ENCODE data around the gene IPO4. TPM values are rescaled to one million over a fixed set of nuclear protein-coding genes. Genes with fewer than 3 reads are reported as not detected.
"Not testable (repeated sequence)": the region's sequence is repeated elsewhere in the genome, so short reads cannot be mapped to it uniquely, and the experiment has no call there.

IPO4 gene
- polyA plus RNA-seq, 5 donors: 20.2 to 37.0 (median 24.5) TPM

DNA sequence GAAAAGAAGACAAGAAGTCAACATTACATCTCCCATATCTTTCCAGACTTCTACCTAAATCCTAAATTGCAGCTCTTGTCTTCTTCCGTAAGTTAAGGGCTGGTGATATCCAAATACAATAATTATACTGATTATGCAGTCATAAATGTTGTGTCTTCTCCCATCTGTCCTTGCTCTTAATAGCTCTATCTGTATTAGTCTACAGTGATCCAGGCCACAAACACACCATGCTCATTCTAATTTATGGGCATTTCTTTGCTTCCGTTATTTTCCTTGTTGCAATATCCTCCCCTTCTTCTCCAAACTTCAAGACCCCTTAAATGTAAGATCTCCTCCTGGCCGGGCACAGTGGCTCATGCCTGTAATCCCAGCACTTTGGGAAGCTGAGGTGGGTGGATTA, 30.9 kb upstream of the IPO4 start:
- no peak for DNase-seq

DNA sequence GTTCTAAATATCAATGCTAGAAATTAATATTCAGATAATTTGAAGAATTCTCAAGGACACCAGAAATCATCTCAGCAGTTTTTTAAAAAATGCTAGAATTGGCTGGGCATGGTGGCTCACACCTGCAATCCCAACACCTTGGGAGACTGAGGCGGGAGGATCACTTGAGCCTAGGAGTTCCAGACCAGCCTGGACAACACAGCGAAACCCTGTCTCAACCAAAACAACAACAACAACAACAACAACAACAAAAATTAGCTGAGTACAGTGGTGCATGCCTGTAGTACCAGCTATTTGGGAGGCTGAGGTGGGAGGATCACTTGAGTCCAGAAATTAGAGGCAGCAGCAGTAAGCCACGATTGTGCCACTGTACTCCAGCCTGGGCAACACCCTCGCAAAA, 30.5 kb upstream of the IPO4 start:
- no peak for DNase-seq

- not testable (repeated sequence) for DNase-seq
These were observed 28.3 kb upstream of the IPO4 start for GRCh38 chr14:24216876-24217275.

DNA sequence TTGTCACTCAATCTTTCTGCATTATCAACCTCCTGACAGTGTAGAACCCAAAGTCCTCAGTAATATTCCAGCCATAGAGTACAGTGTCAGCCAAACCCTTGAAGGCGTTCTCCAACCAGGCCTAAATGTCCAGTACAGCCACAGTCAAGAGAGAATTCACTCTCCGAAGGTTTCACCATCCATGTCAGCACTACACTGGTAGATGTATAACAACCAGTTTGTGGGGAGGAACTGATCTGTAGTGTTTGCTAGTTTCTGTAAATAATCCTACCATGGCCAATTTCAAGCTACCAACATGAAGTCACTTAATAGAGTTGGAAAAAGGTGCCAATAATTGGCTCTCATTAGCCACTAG, 27.7 kb upstream of the IPO4 start:
- no peak for DNase-seq

DNA sequence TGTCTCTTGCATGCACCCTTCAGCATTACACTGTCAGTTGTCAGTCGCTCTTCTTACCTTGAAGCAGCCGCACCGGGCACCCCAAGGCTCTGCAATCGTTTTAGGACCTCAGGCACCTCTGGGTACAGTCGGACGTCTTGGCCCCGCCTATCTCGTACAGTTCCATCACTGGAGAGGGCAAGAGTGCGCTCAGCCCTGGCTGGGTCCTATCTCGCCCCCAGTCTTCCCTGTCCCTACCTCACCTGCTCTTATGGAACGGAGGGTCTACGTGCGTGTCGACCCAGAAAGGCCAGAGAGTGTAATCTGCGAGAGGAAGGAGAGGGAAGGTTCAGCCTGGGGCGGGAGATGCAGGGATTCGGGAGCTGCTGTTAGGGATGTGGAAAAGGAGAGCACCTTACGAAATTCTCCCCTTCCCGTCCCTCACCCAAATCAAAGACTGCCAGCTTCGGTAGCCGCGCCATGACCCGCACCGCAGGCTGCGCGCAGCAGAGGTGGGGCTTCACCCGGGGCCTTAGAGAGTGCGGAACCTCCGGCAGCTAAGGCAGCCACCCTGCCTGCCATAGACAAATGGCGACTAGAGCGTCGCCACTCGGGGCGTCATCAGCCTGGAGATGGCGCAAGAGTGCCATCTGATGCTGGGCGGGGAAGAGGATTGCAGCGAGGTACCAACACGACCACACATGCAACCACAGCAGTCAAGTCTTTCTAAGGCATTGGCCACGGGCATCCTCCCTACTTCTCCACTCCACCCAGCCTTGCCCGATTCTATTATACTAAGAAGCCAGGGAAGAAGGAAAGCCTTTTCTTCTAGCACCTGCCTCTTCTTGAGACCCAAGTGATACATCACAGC, 27.1 kb upstream of the IPO4 start, which contains the start of gene MDP1:
Gene MDP1 (minus strand): TSS at position 572 of the 850 bp plus-strand sequence. CDS start 111 bp downstream, at position 461.
- peak; percentile 86 to 88 for DNase-seq

- no peak for DNase-seq
These were observed 25.4 kb upstream of the IPO4 start for GRCh38 chr14:24213866-24214662.

DNA sequence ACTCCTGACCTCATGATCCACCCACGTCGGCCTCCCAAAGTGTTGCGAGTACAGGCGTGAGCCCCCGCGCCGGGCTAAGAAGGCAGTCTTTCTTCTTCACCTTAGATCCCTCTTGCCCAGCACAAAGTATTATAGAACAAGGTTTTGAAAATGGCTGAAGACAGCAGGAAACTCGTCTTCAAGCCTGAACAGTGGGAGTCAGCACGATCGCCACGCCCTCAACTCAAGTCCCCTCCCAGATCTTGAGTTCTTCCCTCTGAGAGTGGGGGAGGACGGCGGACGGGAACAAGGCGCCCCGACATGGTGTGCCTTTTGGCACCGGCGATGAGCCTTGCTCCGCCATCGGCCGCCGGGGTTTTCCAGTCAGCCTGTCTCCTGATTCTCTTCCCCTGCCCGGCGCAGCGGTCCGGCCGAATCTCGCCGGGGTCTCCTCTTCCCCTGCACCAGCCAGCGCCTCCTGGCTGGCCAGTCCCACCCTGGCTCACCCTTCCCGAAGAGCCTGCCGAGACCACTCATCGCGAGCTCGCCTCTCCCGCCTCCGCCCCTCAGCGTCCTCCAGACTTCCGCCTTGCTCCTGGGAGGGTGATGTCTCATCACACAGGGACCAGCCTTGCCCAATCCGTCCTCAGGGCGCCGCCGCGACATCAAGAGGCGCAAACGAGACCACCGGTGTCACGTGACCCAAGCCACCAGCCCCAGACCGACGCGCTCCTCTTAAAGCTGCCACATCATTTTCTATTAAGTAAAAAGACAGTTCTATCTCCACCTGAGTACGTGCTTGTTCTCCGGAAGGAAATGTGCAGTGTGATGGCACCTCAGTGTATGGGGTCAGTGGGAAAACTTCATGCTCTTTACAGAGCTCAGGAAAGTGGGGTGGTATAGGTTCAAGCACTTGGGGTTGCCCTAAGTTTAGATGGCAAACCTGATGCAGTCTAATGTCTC, 24.6 kb upstream of the IPO4 start, which contains the start of gene CHMP4A:
Gene CHMP4A (minus strand): TSS at position 565 of the 942 bp plus-strand sequence. CDS start 49 bp downstream, at position 516.
- DNase-seq: peak; percentile 95 to 96

DNA sequence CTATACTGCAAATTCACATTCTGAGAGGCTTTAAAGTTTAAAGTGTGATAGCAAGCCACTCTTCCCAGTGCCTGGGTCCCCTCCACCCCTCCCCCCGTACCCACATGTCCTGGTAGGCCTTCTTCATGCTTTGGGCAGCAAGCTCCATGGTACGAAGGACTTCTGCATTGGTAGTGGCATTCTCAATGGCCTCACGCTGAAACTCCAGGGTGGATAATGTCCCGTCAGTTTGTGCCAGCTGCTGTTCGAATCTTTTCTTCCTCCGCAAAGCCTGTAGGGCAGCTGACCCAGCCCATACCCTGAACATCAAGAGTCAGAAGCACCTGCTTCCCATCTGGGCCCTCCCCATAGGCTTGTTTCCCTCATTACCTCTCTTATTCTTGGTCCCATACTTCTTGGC, 22.7 kb upstream of the IPO4 start:
- no peak for DNase-seq

- DNase-seq: no peak
These were observed 19.0 kb upstream of the IPO4 start for GRCh38 chr14:24207625-24208024.

GRCh38 chr14:24207104-24207551, 18.5 kb upstream of the IPO4 start:
- DNase-seq: no peak

DNA sequence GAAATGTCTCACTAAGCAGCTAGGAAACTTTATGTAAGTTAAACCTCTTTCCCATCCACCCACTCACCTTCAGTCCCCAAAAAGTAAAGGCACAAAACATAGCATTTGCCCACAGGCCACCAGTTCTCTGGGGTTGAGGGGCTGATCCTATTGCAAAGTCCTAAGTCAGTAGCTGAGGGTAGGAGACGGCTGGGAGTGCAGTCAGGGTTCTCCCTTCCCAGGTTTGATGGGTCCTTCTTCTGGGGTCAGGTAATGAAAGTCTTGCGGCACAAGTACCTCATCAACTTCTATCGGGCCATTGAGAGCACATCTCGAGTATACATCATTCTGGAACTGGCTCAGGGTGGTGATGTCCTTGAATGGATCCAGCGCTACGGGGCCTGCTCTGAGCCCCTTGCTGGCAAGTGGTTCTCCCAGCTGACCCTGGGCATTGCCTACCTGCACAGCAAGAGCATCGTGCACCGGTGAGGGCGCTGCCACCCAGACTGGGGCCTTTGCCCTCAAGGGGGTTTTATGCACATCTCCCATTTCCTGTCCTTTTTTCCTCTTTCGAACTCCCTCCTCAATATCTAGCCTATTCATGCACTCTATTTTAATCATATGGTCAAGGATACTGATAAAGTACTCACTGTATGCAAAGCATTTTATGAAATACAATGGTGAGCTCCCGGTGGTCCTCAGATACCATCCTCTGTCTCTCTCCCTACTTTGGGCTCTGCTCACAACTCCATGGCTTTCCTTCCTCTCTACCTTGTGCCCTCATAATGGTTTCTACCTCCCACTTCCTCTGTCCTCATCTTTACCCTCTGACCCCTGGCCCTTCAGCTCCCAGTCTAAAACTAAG, 17.9 kb upstream of the IPO4 start:
- no peak for DNase-seq

- DNase-seq: no peak
These were observed 15.8 kb upstream of the IPO4 start for GRCh38 chr14:24204163-24205146.

DNA sequence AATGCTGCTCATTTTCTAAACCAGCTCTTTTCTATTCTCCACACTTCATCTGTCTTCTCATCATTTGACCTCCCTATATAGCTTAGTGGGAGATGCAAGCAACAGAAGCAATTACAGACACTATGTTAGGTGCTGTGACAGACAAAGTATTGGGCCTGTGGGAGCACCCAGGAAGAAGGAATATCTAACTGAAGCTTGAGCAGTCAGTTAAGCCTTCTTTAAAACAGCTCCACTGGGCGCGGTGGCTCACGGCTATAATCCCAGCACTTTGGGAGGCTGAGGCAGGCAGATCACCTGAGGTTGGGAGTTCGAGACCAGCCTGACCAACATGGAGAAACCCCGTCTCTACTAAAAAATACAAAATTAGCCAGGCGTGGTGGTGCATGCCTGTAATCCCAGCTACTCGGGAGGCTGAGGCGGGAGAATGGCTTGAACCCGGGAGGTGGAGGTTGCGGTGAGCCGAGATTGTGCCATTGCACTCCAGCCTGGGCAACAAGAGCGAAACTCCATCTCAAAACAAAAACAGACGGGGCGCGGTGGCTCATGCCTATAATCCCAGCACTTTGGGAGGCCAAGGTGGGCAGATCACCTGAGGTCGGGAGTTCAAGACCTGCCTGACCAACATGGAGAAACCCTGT, 14.8 kb upstream of the IPO4 start:
- DNase-seq: not testable (repeated sequence)

GRCh38 chr14:24202538-24202937, 13.9 kb upstream of the IPO4 start:
- DNase-seq: not testable (repeated sequence)

DNA sequence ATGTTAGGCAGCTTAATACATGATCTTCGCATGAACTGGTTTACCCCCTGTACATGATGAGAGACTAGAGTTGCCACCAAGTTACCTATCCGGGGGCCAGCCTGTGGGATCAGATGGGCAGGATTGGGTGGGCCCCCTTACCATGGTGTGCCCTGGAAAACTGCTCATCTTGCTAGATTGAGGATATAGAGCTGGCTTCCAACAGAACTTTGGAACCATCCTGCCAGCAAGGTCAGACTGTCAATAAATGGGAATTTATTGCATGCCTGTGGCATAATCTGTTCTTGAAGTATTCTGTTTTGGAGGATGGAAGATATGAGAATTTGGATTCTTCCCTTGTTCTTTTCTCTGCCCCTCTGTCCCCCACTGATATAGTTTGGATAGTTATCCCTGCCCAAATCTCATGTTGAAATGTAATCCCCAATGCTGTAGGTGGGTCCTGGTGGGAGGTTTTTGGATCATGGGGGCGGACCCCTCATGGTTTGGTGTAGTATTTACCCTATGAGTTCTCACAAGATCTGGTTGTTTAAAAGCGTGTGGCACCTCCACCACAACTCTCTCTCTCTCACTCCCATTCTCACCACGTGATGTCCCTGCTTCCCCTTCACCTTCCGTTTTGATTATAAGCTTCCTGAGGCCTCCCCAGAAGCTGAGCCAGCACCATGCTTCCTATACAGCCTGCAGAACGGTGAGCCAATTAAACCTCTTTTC, 10.4 kb upstream of the IPO4 start:
- no peak for DNase-seq

GRCh38 chr14:24197056-24197450, 8.4 kb upstream of the IPO4 start:
- DNase-seq: no peak

- DNase-seq: no peak
These were observed 7.7 kb upstream of the IPO4 start for GRCh38 chr14:24196071-24197055.

Data from right lung (tissue), 5 donors.